HG02571 (cell line): Measurements from ENCODE around the gene IQSEC2.

ENCODE experiments used
- ATAC-seq: cut with Tn5 transposase; IDR thresholded peaks from one replicate; pipeline ENCODE4 v1.9.1; 2021; ENCODE audit warnings: mild to moderate bottlenecking, moderate library complexity; ENCODE audit not compliant: unreplicated experiment

The IQSEC2 gene

DNA sequence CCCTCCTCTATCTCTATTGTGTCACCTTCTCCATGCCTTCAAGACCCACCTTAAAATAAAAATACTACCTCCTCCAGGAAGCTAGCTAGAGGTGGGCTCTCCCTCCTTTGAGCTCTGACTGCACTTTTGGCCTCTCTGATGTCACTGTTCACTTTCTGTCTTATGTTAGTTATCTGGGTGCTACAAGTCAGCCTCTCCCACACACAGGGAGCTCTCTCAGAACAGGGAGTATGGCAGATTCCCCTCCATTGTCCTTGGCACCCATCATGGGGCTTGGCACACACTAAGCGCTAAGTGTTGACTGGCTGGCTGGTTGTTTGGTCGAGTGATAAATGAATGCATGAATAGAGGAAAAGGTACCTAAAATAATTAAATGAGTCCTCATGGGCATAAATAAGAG, 35.2 kb downstream of the IQSEC2 start:
- ATAC-seq, result no peak

- ATAC-seq, result no peak
Observed at GRCh38 chrX:53244610-53245009, 36.8 kb downstream of the IQSEC2 start.

- no peak for ATAC-seq
Observed at GRCh38 chrX:53242310-53242709, 39.1 kb downstream of the IQSEC2 start.

DNA sequence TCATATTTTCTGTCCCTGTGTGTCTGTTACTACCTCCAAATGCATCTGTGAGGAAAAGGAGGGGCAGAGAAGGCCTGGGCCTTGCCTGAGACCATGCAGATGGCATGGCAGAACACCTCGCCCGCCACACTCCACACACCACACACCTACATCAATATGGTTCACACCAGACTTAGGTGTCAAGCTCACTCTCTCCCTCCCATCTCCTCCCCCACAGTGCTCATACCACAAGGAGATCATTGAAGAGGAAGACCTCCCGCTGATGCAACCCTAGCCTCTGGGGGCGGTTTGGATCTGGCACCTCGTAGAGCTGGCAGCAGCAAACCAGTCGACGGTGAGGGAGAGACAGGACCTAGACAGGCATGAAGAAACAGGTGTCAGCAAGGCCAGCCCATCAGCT, 39.8 kb downstream of the IQSEC2 start:
- ATAC-seq, result no peak

DNA sequence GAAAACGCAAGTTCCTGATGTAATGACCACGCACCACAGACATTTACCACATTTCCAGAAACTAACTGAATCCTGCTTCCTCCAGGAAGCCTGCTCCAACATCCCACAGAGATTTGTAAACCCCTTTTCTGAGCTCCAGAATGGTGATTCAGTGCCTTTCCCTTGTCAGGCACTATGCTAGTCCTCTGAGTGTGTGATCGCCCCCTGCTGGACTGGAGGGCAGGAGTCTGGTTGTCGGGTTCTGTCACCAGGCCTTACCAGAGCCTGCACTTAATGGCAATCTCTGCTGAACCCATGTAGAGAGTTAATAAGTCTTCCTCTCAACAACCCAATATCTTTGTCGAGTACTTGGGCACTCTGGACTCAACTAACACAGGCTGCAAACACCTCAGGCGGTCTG, 41.9 kb downstream of the IQSEC2 start:
- ATAC-seq, result no peak

DNA sequence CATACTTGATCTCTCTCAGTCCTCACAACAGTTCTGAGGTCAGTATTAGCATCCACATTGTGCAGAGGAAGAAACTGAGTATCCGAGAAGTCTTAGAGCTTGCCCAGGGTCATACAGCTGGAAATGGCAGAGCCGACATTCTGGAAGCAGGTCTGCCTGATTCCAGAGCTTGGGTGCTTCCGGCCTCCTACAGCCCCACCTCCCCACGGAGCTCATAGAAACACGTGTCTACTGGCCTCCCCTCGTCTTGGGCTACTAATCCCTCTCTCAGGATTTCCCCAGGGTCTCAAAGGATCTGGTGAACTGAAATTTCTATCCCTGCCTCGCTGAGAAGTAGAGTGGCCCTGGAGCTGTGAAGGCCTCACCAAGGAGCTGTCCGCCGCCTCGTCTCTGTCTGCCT, 44.3 kb downstream of the IQSEC2 start:
- ATAC-seq, result no peak

- ATAC-seq, result no peak
Observed at GRCh38 chrX:53236025-53236679, 45.2 kb downstream of the IQSEC2 start.

DNA sequence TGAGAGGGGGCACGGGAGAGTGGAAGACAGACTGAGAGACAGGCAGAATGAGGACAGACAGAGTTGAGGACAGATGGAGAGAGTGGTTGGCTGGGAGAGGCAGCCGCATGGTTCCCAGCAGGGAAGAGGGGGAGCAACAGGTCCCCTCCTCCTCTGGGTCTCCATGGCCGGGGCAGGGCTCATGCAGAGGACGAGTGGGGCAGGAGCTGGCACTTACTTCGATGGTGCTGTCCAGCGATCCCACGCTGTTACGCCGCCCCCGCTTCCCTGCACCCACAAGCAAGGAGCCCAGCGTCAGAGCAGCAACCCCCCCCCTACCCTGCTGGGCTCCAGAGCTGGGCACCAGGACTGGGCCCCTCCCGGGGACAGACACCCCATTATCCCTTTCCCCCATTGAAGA, 45.8 kb downstream of the IQSEC2 start:
- ATAC-seq, result no peak

- ATAC-seq, result no peak
Observed at GRCh38 chrX:53234484-53234883, 46.9 kb downstream of the IQSEC2 start.

DNA sequence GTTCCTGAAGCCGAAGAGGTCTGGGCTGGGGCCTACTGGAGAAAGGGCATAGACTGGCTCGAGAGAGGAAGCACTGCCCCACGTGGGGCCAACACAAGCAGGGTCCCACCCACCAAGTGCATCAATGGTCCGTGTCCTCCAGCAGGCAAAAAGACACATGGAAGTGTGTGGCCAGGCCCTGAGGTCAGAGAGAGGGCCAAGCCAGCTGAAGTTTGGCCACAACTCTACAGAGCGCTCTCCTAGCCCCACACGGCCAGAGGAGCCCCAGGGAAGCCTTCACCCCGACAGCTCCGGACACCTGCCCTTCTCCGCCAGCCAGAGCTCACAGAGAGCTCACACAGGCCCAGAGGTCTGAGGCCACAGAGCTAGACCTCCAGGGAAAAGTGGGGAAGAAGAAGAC, 47.8 kb downstream of the IQSEC2 start:
- ATAC-seq, result no peak

GRCh38 chrX:53230116-53230515, 51.3 kb downstream of the IQSEC2 start:
- ATAC-seq, result no peak

- ATAC-seq, result no peak
Observed at GRCh38 chrX:53227224-53227765, 54.1 kb downstream of the IQSEC2 start.

DNA sequence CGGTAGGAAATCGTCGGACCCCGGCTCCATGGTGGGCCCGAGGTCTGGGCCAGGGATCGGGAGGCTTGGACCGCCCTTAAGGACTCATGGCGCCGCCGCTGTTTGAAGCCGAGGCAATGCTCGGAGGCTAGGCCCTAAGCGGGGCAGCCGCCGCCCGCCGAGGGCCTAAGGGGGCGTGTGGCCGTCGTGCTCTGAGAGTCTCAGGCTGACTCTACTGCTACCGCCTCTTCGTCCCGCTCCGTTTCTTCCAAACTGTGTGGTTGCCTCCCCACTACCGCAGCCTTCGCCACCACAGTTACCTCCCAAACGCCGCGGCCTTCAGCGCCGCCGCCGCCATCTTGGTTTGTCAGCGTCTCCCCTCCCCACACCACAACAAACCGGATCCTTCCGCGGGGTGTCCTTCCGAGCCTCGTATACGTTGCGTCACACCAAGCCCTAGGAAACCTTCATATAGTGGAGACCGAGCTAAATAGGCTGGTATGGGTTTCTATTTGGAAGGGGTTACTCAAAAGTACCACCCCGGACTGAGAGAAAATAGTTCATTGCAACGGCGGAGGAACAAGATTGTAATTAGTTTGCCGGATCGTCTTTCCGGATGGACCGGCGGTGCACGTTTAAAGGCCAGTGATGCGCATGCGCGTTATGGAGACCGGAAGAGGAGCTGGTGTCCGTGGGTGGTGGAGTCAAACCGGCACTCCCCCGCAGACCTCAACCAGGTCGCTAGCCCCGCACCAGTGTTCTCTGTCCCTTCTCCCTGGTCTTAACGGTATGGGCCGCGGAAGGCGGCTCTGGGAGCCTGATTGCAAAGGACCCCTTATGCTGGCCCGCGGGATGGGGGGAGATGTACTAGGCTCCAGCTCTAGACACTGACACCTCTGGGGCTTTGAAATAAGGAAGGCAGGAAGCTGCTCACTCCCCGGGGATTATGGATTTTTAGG, 56.3 kb downstream of the IQSEC2 start, which contains the start of gene KDM5C:
TSS of gene KDM5C (minus strand) at position 348 of the 938 bp plus-strand sequence. CDS start at position 30, 318 bp downstream.
- peak; percentile 84 for ATAC-seq

GRCh38 chrX:53223955-53224859, 57.2 kb downstream of the IQSEC2 start:
- ATAC-seq, result peak; percentile 6

DNA sequence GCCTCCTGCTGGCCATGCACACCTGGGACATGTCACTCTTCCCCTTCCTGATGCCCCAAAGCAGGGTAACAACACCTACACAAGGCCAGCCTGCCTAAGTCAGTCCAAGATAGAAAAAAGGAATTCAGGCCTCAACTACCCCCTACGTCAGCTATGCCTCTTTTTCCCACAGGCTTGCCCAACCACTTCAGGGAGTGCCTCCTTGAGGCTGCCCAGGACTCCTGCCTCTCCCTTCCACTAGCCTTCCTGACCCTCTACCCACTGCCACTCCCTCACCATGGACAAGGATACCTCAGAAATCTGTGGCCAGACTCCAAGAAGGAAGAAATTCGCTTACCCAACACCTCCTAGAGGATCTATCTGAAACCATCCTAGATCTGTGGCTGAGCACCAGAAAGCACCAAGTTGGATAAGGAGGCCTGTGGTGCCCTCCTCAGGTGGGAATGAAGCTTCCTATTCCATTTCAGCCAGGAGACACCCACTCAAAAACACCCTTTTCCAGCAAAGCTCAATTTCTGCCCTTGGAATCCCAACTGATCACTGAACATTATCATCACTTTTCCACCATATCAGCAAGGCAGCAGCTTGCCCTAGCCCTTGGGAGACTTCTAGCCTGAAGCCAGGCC, 58.2 kb downstream of the IQSEC2 start:
- ATAC-seq, result no peak
